Measurements from ENCODE around the gene MAPK8IP2.
"Not testable (repeated sequence)": the region's sequence is repeated elsewhere in the genome, so short reads cannot be mapped to it uniquely, and the experiment has no call there.

DNA sequence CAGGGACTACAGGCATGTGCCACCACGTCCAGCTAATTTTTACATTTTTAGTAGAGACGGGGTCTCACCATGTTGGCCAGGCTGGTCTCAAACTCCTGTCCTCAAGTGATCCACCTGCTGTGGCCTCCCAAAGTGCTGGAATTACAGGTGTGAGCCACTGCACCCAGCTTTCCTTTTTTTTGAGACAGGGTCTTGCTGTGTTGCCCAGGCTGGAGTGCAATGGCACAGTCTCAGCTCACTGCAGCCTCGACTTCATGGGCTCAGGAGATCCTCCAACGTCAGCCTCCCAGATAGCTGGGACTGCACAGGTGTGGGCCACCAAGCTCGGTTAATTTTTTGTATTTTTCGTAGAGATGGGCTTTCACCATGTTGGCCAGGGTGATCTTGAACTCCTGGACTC lies 54.1 kb downstream of the MAPK8IP2 start:
- TF ChIP-seq ZNF274 (IDR thresholded peaks at IDR 0.05; ENCODE audit: low read depth, low read length); SUZ12 (IDR thresholded peaks at IDR 0.05; ENCODE audit: extremely low read depth, insufficient read depth, insufficient read length): not testable (repeated sequence)
